ENCODE results near the gene IL36A. TPM values are rescaled to one million over a fixed set of nuclear protein-coding genes. Genes with fewer than 3 reads are reported as not detected.

The IL36A gene
- total RNA-seq, 4 donors from 2014 or later: not detected

GRCh38 chr2:112973156-112973555 is 32.1 kb upstream of the IL36A start:
- Histone ChIP-seq H3K27ac (no peak overlapping the region), H3K36me3 (no peaks in the 10 kb centered on the region), H3K9me3 (no peaks in the 10 kb centered on the region), H3K4me3 (no peak overlapping the region), H3K27me3 (no peaks in the 10 kb centered on the region), H3K4me1 (no peaks in the 10 kb centered on the region)
- DNase-seq (no peak), ATAC-seq (no peak)
- in situ Hi-C loops (cut with MboI; ENCODE audit: low sequenced_read_pairs in 4 of 4) (no loop called here), intact Hi-C loops (cut with DNase I; ENCODE audit: low total_unique reads) (no loop called here)
- TF ChIP-seq, protein P1, sequence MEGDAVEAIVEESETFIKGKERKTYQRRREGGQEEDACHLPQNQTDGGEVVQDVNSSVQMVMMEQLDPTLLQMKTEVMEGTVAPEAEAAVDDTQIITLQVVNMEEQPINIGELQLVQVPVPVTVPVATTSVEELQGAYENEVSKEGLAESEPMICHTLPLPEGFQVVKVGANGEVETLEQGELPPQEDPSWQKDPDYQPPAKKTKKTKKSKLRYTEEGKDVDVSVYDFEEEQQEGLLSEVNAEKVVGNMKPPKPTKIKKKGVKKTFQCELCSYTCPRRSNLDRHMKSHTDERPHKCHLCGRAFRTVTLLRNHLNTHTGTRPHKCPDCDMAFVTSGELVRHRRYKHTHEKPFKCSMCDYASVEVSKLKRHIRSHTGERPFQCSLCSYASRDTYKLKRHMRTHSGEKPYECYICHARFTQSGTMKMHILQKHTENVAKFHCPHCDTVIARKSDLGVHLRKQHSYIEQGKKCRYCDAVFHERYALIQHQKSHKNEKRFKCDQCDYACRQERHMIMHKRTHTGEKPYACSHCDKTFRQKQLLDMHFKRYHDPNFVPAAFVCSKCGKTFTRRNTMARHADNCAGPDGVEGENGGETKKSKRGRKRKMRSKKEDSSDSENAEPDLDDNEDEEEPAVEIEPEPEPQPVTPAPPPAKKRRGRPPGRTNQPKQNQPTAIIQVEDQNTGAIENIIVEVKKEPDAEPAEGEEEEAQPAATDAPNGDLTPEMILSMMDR (IDR thresholded peaks at IDR 0.05 in 4 of 5, conservative IDR thresholded peaks at IDR 0.05 in 1 of 5): no peak
- no peak for TF ChIP-seq POLR2A (IDR thresholded peaks at IDR 0.05)

- intact Hi-C loops (cut with DNase I; ENCODE audit: low total_unique reads): no loop called here
- no peak within 1 kb of the TSS for H3K27ac ChIP-seq
- no peaks in the 10 kb centered on the region for H3K4me1 ChIP-seq
- DNase-seq: no peak
- no peak for TF ChIP-seq POLR2A (IDR thresholded peaks at IDR 0.05)
- TF ChIP-seq, protein P1 (IDR thresholded peaks at IDR 0.05 in 4 of 5, conservative IDR thresholded peaks at IDR 0.05 in 1 of 5): no peak
- H3K36me3 ChIP-seq: no peaks in the 10 kb centered on the region
- H3K4me3 ChIP-seq: no peak within 1 kb of the TSS
- H3K9me3 ChIP-seq: no peaks in the 10 kb centered on the region
- ATAC-seq: no peak
- in situ Hi-C loops (cut with MboI; ENCODE audit: low sequenced_read_pairs in 4 of 4): no loop called here
- H3K27me3 ChIP-seq: no peaks in the 10 kb centered on the region
Observed at GRCh38 chr2:112977559-112978056, 27.7 kb upstream of the IL36A start, which contains the start of gene IL36G. Gene IL36G, plus strand, starts transcription at chr2:112978006. Its CDS starts 633 bp downstream, at chr2:112978639.

DNA sequence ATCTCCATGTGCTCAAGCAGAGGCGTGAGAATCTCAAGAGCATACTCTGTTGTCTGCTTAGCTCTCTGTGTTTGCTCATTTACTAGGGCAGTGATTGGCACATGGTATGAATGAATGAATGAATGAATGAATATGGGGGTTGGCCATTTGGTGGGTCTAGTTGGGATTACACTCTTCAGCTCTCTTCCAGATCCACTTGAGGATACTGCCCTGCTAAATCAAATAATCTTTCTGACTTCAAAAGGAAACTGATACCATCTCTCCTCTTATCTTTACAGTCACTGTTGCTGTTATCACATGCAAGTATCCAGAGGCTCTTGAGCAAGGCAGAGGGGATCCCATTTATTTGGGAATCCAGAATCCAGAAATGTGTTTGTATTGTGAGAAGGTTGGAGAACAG is 25.5 kb upstream of the IL36A start:
- no peaks in the 10 kb centered on the region for H3K4me1 ChIP-seq
- TF ChIP-seq POLR2A (IDR thresholded peaks at IDR 0.05): no peak
- TF ChIP-seq, protein P1 (IDR thresholded peaks at IDR 0.05 in 4 of 5, conservative IDR thresholded peaks at IDR 0.05 in 1 of 5): no peak

GRCh38 chr2:112980537-112980936 is 24.7 kb upstream of the IL36A start:
- TF ChIP-seq, protein P1 (IDR thresholded peaks at IDR 0.05 in 4 of 5, conservative IDR thresholded peaks at IDR 0.05 in 1 of 5): no peak
- no peak for TF ChIP-seq POLR2A (IDR thresholded peaks at IDR 0.05)
- no peaks in the 10 kb centered on the region for H3K9me3 ChIP-seq
- no peak overlapping the region for H3K27ac ChIP-seq
- no peaks in the 10 kb centered on the region for H3K27me3 ChIP-seq
- intact Hi-C loops (cut with DNase I; ENCODE audit: low total_unique reads): no loop called here
- no peaks in the 10 kb centered on the region for H3K4me1 ChIP-seq
- in situ Hi-C loops (cut with MboI; ENCODE audit: low sequenced_read_pairs in 4 of 4): no loop called here
- DNase-seq: no peak
- no peak overlapping the region for H3K4me3 ChIP-seq
- ATAC-seq: no peak
- H3K36me3 ChIP-seq: no peaks in the 10 kb centered on the region

More for the DNA sequence above, 25.5 kb upstream of the IL36A start:
- Histone ChIP-seq H3K27ac (no peak overlapping the region), H3K4me3 (no peak overlapping the region), H3K27me3 (no peaks in the 10 kb centered on the region), H3K9me3 (no peaks in the 10 kb centered on the region), H3K36me3 (no peaks in the 10 kb centered on the region)
- DNase-seq (no peak), ATAC-seq (no peak)
- intact Hi-C loops (cut with DNase I; ENCODE audit: low total_unique reads): no loop called here
- in situ Hi-C loops (cut with MboI; ENCODE audit: low sequenced_read_pairs in 4 of 4): no loop called here

- no peak for TF ChIP-seq POLR2A (IDR thresholded peaks at IDR 0.05)
- Histone ChIP-seq H3K36me3 (no peaks in the 10 kb centered on the region), H3K9me3 (no peaks in the 10 kb centered on the region), H3K4me1 (no peaks in the 10 kb centered on the region), H3K4me3 (no peak overlapping the region), H3K27ac (no peak overlapping the region), H3K27me3 (no peaks in the 10 kb centered on the region)
- intact Hi-C loops (cut with DNase I; ENCODE audit: low total_unique reads): no loop called here
- in situ Hi-C loops (cut with MboI; ENCODE audit: low sequenced_read_pairs in 4 of 4): no loop called here
- ATAC-seq (no peak), DNase-seq (no peak)
Observed at GRCh38 chr2:112985090-112985489, 20.2 kb upstream of the IL36A start.

Data from gastrocnemius medialis (tissue), 4 donors.